Activated CD4-positive, alpha-beta memory T cell treated with anti-CD3 and anti-CD28 coated beads, Interleukin-2, amount 10 ng/mL, durations not matched to agents 7 days and 5 days (primary cell): Measurements from ENCODE around the gene HDLBP. TPM values are rescaled to one million over a fixed set of nuclear protein-coding genes. Genes with fewer than 3 reads are reported as not detected.

Source experiments
- CTCF ChIA-PET: fragments of 350-600 bp; sonication (Branson Sonifier 250); formaldehyde crosslinking; loops from one replicate; lab custom pipeline; 2021; ENCODE audit warnings: antibody characterized with exemption, inconsistent platforms; lab: Charles Lee
- POLR2A ChIA-PET: fragments of 350-600 bp; sonication (Branson Sonifier 250); formaldehyde crosslinking; loops from one replicate; lab custom pipeline; 2021; ENCODE audit warnings: antibody characterized with exemption; lab: Charles Lee
- DNase-seq: peaks from one replicate; pipeline ENCODE4 v3.0.0-alpha.2; 2020
- H3K27ac Mint-ChIP-seq: one replicate; pipeline ENCODE4 v1.8.0; 2021; ENCODE audit warnings: mild to moderate bottlenecking, mixed read lengths
- H3K27me3 Mint-ChIP-seq: one replicate; pipeline ENCODE4 v1.8.0; 2021; ENCODE audit warnings: mixed read lengths
- H3K36me3 Mint-ChIP-seq: one replicate; pipeline ENCODE4 v1.8.0; 2021; ENCODE audit warnings: low read depth, mixed read lengths
- H3K4me1 Mint-ChIP-seq: one replicate; pipeline ENCODE4 v1.8.0; 2021; ENCODE audit warnings: mixed read lengths
- H3K4me3 Mint-ChIP-seq: one replicate; pipeline ENCODE4 v1.8.0; 2021; ENCODE audit warnings: mild to moderate bottlenecking, mixed read lengths
- H3K9me3 Mint-ChIP-seq: one replicate; pipeline ENCODE4 v1.8.0; 2021; ENCODE audit warnings: mixed read lengths
- total RNA-seq, 2 experiments: library from RNA; stranded (reverse); gene quantifications; one replicate each; pipeline ENCODE4 v1.2.3, GENCODE V29; 2021

The HDLBP gene
- total RNA-seq, 2 experiments from 2014 or later: 190 to 193 TPM

DNA sequence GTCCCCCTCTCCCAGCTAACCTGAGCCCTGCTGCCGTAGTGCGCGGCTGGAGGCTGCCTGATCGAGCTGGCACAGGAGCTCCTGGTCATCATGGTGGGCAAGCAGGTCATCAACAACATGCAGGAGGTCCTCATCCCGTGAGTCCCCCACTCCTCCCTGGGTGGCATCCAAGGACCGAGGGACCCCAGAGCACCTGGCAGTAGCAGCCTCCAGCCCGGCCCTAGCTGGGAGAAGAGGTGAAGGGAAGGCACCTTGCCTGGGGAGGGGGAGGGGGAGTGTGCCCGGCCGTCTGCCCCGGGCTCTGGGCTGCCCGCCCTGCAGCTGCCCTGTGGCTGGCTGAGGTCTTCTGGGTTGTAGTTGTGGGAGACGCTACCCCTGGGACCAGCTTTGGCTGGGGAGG is 100.7 kb downstream of the HDLBP start:
- H3K9me3 Mint-ChIP-seq: no peaks in the 10 kb centered on the region
- peaks cover 22% of the 10 kb centered on the region for H3K27me3 Mint-ChIP-seq
- POLR2A ChIA-PET: no interaction called here
- CTCF ChIA-PET: interaction anchor here (0.9 kb wide), 1 partner anchor 136 kb away, joined by 3 read pairs; no protein-coding TSS in a partner anchor
- H3K27ac Mint-ChIP-seq: no peak overlapping the region
- DNase-seq: no peak
- peaks cover 13% of the 10 kb centered on the region for H3K4me1 Mint-ChIP-seq
- H3K4me3 Mint-ChIP-seq: no peak overlapping the region
- H3K36me3 Mint-ChIP-seq: no peaks in the 10 kb centered on the region

DNA sequence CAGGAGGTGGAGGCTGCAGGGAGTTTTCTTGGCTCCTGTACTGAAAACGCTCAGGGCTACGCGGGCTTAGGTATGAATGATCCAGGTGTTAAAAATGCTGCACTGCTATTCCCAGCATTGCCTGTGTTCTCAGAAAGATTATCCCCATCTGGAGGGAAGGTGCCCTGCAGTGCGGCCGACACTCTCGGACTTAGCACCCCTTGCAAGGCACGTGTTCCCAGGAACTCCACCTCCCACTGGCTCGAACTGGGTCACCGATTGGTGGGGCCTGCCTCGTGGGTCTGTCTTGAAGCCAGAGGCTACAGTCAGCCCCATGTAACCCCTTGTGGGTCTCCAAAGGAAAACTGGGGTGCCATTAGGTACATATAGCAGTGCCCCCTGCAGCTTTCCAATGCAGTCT is 101.3 kb downstream of the HDLBP start:
- Mint-ChIP-seq H3K4me3 (no peak overlapping the region), H3K27me3 (peaks cover 18% of the 10 kb centered on the region), H3K36me3 (no peaks in the 10 kb centered on the region), H3K4me1 (peaks cover 12% of the 10 kb centered on the region), H3K9me3 (no peaks in the 10 kb centered on the region), H3K27ac (no peak overlapping the region)
- CTCF ChIA-PET: no interaction called here
- DNase-seq: no peak
- POLR2A ChIA-PET: no interaction called here

GRCh38 chr2:241213567-241213966 is 101.9 kb downstream of the HDLBP start:
- Mint-ChIP-seq H3K4me3 (no peak overlapping the region), H3K4me1 (peaks cover 5% of the 10 kb centered on the region), H3K36me3 (no peaks in the 10 kb centered on the region), H3K27me3 (peaks cover 11% of the 10 kb centered on the region), H3K9me3 (no peaks in the 10 kb centered on the region), H3K27ac (no peak overlapping the region)
- ChIA-PET POLR2A (no interaction called here), CTCF (no interaction called here)
- no peak for DNase-seq

- peaks cover 3% of the 10 kb centered on the region for H3K4me1 Mint-ChIP-seq
- no peak overlapping the region for H3K27ac Mint-ChIP-seq
- H3K4me3 Mint-ChIP-seq: no peak overlapping the region
- H3K27me3 Mint-ChIP-seq: peaks cover 9% of the 10 kb centered on the region
- POLR2A ChIA-PET: no interaction called here
- H3K36me3 Mint-ChIP-seq: no peaks in the 10 kb centered on the region
- CTCF ChIA-PET: no interaction called here
- no peaks in the 10 kb centered on the region for H3K9me3 Mint-ChIP-seq
- DNase-seq: no peak
These were observed 102.4 kb downstream of the HDLBP start for GRCh38 chr2:241213041-241213440.

DNA sequence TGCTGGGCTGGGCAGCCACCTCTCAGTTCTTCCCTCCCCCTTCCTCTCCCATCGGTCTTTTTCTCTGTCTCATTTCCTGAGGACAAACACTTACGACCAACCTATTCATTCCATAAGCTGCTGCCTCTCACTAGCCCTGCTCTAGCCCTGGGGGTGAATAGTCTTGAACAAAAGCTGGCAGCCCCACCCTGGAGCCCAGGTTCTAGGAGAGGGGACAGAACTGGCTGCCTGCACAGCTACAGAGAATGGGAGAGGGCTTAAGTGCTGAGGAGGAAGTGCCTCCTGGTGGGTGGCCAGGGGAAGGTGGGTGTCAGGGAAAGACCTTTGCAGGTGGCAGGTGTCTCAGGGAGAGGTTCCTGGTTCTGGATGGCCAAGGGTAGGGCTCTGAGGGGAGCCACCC is 104.2 kb downstream of the HDLBP start:
- Mint-ChIP-seq H3K4me1 (no peaks in the 10 kb centered on the region), H3K9me3 (no peaks in the 10 kb centered on the region), H3K27ac (no peak overlapping the region), H3K27me3 (no peaks in the 10 kb centered on the region), H3K36me3 (no peaks in the 10 kb centered on the region), H3K4me3 (no peak overlapping the region)
- DNase-seq: no peak
- ChIA-PET CTCF (no interaction called here), POLR2A (no interaction called here)

DNA sequence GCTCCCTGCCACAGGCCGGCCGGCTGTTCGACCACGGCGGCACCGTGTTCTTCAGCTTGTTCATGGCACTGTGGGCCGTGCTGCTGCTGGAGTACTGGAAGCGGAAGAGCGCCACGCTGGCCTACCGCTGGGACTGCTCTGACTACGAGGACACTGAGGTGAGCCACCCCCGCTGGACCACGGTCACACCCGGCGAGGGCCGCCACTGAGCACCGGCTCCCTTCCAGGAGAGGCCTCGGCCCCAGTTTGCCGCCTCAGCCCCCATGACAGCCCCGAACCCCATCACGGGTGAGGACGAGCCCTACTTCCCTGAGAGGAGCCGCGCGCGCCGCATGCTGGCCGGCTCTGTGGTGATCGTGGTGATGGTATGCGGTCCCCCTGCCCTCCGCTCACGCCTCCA is 106.2 kb downstream of the HDLBP start:
- CTCF ChIA-PET: no interaction called here

DNA sequence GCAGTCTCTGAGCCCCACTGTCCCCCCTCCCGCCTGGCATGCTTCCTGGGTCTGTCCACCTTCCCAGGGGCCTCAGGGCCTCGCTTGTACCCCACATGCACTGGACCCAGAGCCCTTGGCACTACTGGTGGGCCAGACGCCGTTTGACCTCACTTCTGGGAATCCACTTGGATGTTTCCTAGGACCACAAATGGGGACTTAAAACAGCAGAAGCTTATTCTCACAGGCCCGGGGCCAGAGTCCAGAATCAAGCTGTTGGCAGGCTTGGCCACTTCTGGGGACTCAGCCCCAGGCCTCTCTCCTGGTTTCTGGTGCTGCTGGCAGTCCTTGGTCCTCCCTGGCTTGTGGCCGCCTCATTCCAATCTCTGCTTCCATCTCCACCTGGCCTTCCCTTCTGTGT is 107.4 kb downstream of the HDLBP start:
- ChIA-PET CTCF (no interaction called here), POLR2A (no interaction called here)
- Mint-ChIP-seq H3K27me3 (no peaks in the 10 kb centered on the region), H3K4me3 (no peak overlapping the region), H3K36me3 (no peaks in the 10 kb centered on the region), H3K9me3 (no peaks in the 10 kb centered on the region), H3K27ac (no peak overlapping the region), H3K4me1 (no peaks in the 10 kb centered on the region)
- DNase-seq: no peak

More for the DNA sequence above, 106.2 kb downstream of the HDLBP start:
- Mint-ChIP-seq H3K27ac (no peak overlapping the region), H3K9me3 (no peaks in the 10 kb centered on the region), H3K4me3 (no peak overlapping the region), H3K36me3 (no peaks in the 10 kb centered on the region), H3K4me1 (no peaks in the 10 kb centered on the region), H3K27me3 (no peaks in the 10 kb centered on the region)
- DNase-seq: no peak
- POLR2A ChIA-PET: no interaction called here

GRCh38 chr2:241207641-241208040 is 107.8 kb downstream of the HDLBP start:
- H3K36me3 Mint-ChIP-seq: no peaks in the 10 kb centered on the region
- CTCF ChIA-PET: no interaction called here
- DNase-seq: no peak
- H3K4me3 Mint-ChIP-seq: no peak overlapping the region
- no peaks in the 10 kb centered on the region for H3K9me3 Mint-ChIP-seq
- H3K4me1 Mint-ChIP-seq: no peaks in the 10 kb centered on the region
- H3K27me3 Mint-ChIP-seq: no peaks in the 10 kb centered on the region
- H3K27ac Mint-ChIP-seq: no peak overlapping the region
- POLR2A ChIA-PET: no interaction called here

DNA sequence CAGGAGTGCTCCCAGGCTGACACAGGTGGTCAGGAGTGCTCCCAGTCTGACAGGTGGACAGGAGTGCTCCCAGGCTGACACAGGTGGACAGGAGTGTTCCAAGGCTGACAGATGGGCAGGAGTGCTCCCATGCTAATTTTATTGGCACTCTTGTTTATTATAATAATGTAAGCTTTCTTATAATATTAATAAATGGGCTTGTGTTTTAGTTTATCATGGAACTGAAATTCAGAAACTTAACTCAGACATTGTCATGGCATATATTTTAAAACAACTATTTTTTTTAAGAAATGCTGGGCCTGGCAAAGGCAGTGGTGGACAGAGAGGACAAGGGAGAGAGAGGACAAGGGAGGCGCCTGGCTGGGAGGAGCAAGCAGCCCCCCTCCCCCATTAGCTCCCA is 108.3 kb downstream of the HDLBP start:
- Mint-ChIP-seq H3K36me3 (no peaks in the 10 kb centered on the region), H3K4me3 (no peak overlapping the region), H3K27ac (no peak overlapping the region), H3K4me1 (no peaks in the 10 kb centered on the region), H3K27me3 (no peaks in the 10 kb centered on the region), H3K9me3 (no peaks in the 10 kb centered on the region)
- ChIA-PET POLR2A (no interaction called here), CTCF (no interaction called here)
- DNase-seq: no peak

DNA sequence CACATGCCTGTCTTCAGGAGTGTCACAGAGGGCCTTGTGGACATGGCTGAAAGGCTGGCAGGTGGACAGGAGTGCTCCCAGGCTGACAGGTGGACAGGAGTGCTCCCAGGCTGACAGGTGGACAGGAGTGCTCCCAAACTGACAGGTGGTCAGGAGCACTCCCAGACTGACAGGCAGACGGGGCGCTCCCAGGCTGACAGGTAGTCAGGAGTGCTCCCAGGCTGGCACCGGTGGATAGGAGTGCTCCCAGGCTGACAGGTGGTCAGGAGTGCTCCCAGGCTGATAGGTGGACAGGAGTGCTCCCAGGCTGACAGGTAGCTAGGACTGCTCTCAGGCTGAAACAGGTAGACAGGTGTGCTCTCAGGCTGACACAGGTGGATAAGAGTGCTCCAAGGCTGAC is 110.4 kb downstream of the HDLBP start:
- CTCF ChIA-PET: no interaction called here
- H3K4me1 Mint-ChIP-seq: no peaks in the 10 kb centered on the region
- no peaks in the 10 kb centered on the region for H3K27me3 Mint-ChIP-seq
- DNase-seq: no peak
- H3K36me3 Mint-ChIP-seq: no peaks in the 10 kb centered on the region
- H3K4me3 Mint-ChIP-seq: no peak overlapping the region
- no peaks in the 10 kb centered on the region for H3K9me3 Mint-ChIP-seq
- H3K27ac Mint-ChIP-seq: no peak overlapping the region
- POLR2A ChIA-PET: no interaction called here

- CTCF ChIA-PET: no interaction called here
- H3K9me3 Mint-ChIP-seq: no peaks in the 10 kb centered on the region
- no peak for DNase-seq
- POLR2A ChIA-PET: no interaction called here
- no peak overlapping the region for H3K27ac Mint-ChIP-seq
- H3K36me3 Mint-ChIP-seq: no peaks in the 10 kb centered on the region
- no peak overlapping the region for H3K4me3 Mint-ChIP-seq
- H3K4me1 Mint-ChIP-seq: no peaks in the 10 kb centered on the region
- no peaks in the 10 kb centered on the region for H3K27me3 Mint-ChIP-seq
These were observed 111.0 kb downstream of the HDLBP start for GRCh38 chr2:241204490-241204889.

DNA sequence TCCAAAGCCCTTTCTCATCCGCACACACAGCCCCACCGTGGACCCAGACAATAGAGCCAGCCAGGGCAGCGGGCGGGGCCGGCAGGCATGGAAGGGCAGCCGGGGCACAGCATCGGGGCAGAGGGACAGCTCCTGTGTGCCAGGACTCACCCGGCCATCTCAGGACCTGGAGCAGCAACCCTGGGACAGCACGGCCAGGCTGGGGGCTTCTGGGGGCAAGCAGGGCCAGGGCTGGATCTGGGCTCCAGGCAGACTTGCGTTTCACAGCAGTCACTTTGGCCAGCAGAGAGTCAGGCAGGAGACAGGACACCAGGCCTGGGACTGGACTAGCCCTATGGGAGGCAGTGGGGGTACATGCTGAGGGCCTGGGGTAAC is 111.5 kb downstream of the HDLBP start:
- H3K4me3 Mint-ChIP-seq: no peak overlapping the region
- H3K4me1 Mint-ChIP-seq: no peaks in the 10 kb centered on the region
- no peaks in the 10 kb centered on the region for H3K9me3 Mint-ChIP-seq
- DNase-seq: no peak
- no peaks in the 10 kb centered on the region for H3K27me3 Mint-ChIP-seq
- H3K36me3 Mint-ChIP-seq: no peaks in the 10 kb centered on the region
- no peak overlapping the region for H3K27ac Mint-ChIP-seq
- ChIA-PET POLR2A (no interaction called here), CTCF (no interaction called here)

- H3K9me3 Mint-ChIP-seq: no peaks in the 10 kb centered on the region
- no peaks in the 10 kb centered on the region for H3K4me1 Mint-ChIP-seq
- POLR2A ChIA-PET: no interaction called here
- CTCF ChIA-PET: no interaction called here
- no peaks in the 10 kb centered on the region for H3K27me3 Mint-ChIP-seq
- DNase-seq: no peak
- H3K4me3 Mint-ChIP-seq: no peak overlapping the region
- H3K36me3 Mint-ChIP-seq: no peaks in the 10 kb centered on the region
- no peak overlapping the region for H3K27ac Mint-ChIP-seq
These were observed 112.1 kb downstream of the HDLBP start for GRCh38 chr2:241203218-241204009.

DNA sequence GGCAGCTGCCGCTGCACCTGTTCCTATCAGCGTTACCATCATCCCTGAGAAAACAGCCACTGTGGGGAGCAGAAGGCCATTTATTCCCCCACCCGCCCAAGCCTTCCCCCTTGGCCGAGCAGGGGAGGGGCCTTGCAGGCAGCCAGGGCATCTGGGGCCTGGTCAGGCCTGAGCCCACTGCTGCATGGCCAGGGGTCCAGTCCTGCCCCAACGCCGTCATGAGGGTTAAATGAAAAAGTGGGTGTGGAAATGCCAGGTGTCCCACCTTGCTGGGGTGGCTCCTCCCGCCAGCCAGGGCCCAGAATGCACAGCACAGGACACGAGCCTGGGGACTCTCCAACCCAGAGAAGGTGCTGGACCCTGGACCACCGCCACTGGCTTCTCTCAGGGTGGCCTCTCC is 112.8 kb downstream of the HDLBP start:
- CTCF ChIA-PET: no interaction called here
- H3K36me3 Mint-ChIP-seq: no peaks in the 10 kb centered on the region
- H3K4me1 Mint-ChIP-seq: no peaks in the 10 kb centered on the region
- no peak overlapping the region for H3K27ac Mint-ChIP-seq
- H3K4me3 Mint-ChIP-seq: no peak overlapping the region
- no peaks in the 10 kb centered on the region for H3K27me3 Mint-ChIP-seq
- DNase-seq: no peak
- H3K9me3 Mint-ChIP-seq: no peaks in the 10 kb centered on the region
- POLR2A ChIA-PET: no interaction called here
